Measurements from ENCODE around the gene RC3H2. TPM values are rescaled to one million over a fixed set of nuclear protein-coding genes. Genes with fewer than 3 reads are reported as not detected.

The RC3H2 gene
- total and polyA plus RNA-seq, 9 donors, result 10.2 to 40.9 (median 31.7) TPM

DNA sequence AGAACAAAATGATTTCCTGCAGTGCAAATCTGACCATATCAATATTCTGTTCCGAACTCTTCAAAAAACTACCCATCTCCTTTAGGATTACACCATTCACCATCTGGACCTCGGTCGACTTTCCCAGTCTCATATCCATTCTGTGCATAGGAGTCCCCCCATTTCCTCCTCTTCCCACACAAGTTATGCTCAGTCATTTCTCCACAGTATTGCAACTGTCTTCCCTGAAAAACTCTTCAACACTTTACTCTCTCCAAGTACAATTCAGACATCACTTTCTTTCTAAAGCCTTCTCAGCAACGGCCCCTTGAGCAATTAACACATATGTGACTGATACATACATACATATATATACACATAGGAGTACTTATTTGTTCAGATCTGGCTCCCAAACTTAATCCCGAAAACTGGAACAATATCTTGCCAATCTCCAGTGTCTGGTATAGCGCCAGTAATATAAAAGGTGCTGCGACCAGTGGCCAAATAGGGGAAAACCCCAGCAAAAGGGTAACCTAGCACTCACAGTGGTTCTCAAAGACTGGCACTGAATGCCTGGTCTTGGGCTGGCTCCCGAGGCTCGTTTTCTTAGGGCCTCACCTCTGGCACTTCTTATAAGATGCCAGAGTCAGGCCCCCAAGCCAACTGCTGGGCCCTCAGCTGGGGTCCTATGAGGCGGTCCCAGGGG lies 25.5 kb upstream of the RC3H2 start:
- H3K27ac ChIP-seq, result peak overlapping the region; percentile 11 to 65
- peaks cover 7% of the 10 kb centered on the region for H3K4me1 ChIP-seq (ENCODE audit: insufficient read depth)
- WGBS, 3 donors, result 16 to 23% (median 17%) methylated on average over 10 of the region's 10 CpGs

DNA sequence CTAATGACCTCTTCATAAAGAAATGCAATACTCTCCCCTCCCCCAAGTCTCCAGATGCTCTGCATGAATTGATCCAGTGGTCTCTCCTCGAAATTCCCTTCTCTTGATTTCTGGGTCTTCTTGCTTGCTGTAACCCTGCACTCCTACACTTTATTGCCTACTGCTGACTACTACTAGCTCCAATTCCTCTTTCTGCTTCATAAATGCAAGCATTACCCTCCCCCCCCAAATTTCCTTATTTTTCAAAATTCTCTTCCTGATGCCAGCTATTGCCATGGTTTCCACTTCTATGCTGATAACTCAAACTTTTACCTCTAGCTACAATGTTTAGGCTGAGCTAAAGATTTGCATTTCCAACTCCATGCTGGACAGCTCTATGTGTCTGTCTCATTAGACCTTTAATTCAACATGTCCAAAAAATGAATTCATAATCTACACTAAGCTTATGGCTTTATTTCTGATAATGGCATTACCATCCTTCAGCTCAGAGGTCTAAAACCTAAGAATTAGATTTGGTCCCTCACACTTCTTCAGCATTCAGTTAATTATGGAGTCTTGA lies 24.7 kb upstream of the RC3H2 start:
- Histone ChIP-seq H3K36me3 (no peaks in the 10 kb centered on the region), H3K27ac (no peak overlapping the region), H3K4me1 (ENCODE audit: insufficient read depth) (peaks cover 7% of the 10 kb centered on the region), H3K27me3 (no peaks in the 10 kb centered on the region), H3K9me3 (no peaks in the 10 kb centered on the region), H3K4me3 (no peak overlapping the region)
- DNase-seq, result no peak
- 77 to 79% (median 79%) methylated on average over 1 of the region's 1 CpG for WGBS, 3 donors
- TF ChIP-seq EP300 (IDR thresholded peaks at IDR 0.05) (no peak), POLR2A (IDR thresholded peaks at IDR 0.05) (no peak)
- TF ChIP-seq, protein P1, sequence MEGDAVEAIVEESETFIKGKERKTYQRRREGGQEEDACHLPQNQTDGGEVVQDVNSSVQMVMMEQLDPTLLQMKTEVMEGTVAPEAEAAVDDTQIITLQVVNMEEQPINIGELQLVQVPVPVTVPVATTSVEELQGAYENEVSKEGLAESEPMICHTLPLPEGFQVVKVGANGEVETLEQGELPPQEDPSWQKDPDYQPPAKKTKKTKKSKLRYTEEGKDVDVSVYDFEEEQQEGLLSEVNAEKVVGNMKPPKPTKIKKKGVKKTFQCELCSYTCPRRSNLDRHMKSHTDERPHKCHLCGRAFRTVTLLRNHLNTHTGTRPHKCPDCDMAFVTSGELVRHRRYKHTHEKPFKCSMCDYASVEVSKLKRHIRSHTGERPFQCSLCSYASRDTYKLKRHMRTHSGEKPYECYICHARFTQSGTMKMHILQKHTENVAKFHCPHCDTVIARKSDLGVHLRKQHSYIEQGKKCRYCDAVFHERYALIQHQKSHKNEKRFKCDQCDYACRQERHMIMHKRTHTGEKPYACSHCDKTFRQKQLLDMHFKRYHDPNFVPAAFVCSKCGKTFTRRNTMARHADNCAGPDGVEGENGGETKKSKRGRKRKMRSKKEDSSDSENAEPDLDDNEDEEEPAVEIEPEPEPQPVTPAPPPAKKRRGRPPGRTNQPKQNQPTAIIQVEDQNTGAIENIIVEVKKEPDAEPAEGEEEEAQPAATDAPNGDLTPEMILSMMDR (IDR thresholded peaks at IDR 0.05), result no peak
- intact Hi-C loops (cut with DNase I), result no loop called here

More for the DNA sequence above, 25.5 kb upstream of the RC3H2 start:
- no peak for DNase-seq
- intact Hi-C loops (cut with DNase I), result no loop called here
- Histone ChIP-seq H3K9me3 (no peaks in the 10 kb centered on the region), H3K36me3 (no peaks in the 10 kb centered on the region), H3K27me3 (no peaks in the 10 kb centered on the region), H3K4me3 (peak overlapping the region; percentile 90)
- no peak for TF ChIP-seq POLR2A (IDR thresholded peaks at IDR 0.05)
- TF ChIP-seq EP300 (IDR thresholded peaks at IDR 0.05), result no peak
- TF ChIP-seq, protein P1 (IDR thresholded peaks at IDR 0.05), result no peak

DNA sequence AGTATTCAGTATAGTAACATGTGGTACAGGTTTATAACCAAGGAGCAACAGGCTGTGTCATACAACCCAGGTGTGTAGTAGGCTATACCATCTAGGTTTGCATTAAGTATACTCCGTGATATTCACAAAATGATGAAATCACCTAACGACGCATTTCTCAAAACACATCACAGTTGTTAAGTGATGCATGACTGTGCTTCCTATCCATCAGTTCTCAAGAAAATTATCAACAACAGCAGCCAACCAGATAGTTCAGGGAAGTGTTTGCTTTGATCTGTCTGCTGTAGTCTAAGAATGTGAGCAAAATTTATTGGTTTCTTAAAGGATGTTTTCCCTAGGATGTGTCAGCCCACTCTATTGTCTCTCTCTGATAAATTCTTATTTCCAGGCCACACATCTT lies 18.8 kb upstream of the RC3H2 start:
- no peaks in the 10 kb centered on the region for H3K9me3 ChIP-seq
- 86 to 87% (median 86%) methylated on average over 3 of the region's 3 CpGs for WGBS, 3 donors
- no peaks in the 10 kb centered on the region for H3K36me3 ChIP-seq
- no peak overlapping the region for H3K27ac ChIP-seq
- DNase-seq, result no peak
- no peak overlapping the region for H3K4me3 ChIP-seq
- no peaks in the 10 kb centered on the region for H3K27me3 ChIP-seq
- no peaks in the 10 kb centered on the region for H3K4me1 ChIP-seq (ENCODE audit: insufficient read depth)
- TF ChIP-seq POLR2A (IDR thresholded peaks at IDR 0.05), result no peak
- no peak for TF ChIP-seq EP300 (IDR thresholded peaks at IDR 0.05)
- TF ChIP-seq, protein P1 (IDR thresholded peaks at IDR 0.05), result no peak
- intact Hi-C loops (cut with DNase I), result no loop called here

DNA sequence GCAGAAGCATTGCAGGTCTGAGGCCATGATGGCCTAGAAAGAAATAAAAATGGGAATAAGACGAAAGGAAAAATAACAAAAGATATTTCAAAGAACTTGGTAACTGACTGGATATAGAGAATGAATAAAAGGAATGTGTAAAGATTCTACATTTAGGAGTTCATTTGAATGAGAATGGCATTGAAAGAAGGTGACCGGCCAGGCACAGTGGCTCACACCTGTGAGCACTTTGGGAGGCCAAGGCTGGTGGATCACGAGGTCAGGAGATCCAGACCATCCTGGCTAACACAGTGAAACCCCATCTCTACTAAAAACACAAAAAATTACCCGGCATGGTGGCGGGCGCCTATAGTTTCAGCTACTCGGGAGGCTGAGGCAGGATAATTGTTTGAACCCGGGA lies 17.6 kb upstream of the RC3H2 start:
- intact Hi-C loops (cut with DNase I), result no loop called here
- Histone ChIP-seq H3K27me3 (no peaks in the 10 kb centered on the region), H3K9me3 (no peaks in the 10 kb centered on the region), H3K4me1 (ENCODE audit: insufficient read depth) (no peaks in the 10 kb centered on the region), H3K4me3 (no peak overlapping the region), H3K36me3 (no peaks in the 10 kb centered on the region), H3K27ac (no peak overlapping the region)
- TF ChIP-seq, protein P1 (IDR thresholded peaks at IDR 0.05), result no peak
- TF ChIP-seq POLR2A (IDR thresholded peaks at IDR 0.05) (no peak), EP300 (IDR thresholded peaks at IDR 0.05) (no peak)
- WGBS, 3 donors, result 88 to 94% (median 91%) methylated on average over 8 of the region's 8 CpGs
- no peak for DNase-seq
